Activated naive CD4-positive, alpha-beta T cell treated with anti-CD3 and anti-CD28 coated beads, Interleukin-2, amount 50 U/mL, for 16 hours (primary cell): ENCODE results near the gene INTS14.
A peak's percentile ranks its signal among the peaks of the same experiment; 100 is the strongest.

Experiments used
- DNase-seq: peaks from one replicate; pipeline ENCODE4 v3.0.0-alpha.2; 2020

Gene INTS14

DNA sequence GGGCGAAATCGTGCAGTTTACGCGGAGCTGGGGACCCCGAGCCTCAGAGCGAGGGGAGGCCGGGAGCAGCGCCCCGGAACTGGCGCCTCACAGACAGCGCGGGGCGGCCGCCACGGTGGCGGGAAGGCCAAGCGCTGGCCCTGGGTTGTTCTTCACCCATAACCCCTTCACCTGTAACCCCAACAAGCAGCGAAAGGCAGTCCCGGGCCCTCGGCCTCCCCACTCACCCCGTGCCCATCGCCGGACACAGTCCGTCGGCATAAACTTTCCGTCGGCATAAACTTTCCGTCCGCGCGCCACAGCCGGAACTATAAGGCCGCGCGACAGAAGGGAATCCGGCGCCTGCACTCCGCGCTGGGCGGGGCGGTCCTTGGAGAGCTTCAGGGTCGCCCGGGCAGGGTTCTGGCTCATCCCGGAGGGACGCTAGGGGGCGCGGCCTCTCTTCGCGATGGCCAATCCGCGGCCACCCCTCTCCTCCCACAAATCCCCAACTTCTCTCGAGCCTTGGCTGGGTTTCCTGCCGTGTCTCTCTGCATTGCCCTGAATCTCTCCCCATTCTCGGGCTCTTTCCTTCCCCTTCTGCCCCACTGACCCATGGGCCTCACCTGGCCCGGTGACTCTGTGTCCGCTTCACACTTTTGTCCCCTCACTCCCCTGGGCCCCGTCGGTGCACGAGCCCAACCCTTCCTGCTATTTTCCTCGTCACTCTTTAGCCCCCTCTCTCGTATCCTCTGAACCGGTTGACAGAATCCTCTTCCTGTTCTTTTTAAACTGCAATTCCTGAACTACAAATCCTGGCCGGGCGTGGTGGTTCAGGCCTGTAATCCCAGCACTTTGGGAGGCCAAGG lies at the start of gene INTS14:
INTS14 (minus strand) TSS at position 261 of the 848 bp plus-strand sequence. CDS start 3,751 bp downstream, outside the sequence.
- DNase-seq, result peak; percentile 95

DNA sequence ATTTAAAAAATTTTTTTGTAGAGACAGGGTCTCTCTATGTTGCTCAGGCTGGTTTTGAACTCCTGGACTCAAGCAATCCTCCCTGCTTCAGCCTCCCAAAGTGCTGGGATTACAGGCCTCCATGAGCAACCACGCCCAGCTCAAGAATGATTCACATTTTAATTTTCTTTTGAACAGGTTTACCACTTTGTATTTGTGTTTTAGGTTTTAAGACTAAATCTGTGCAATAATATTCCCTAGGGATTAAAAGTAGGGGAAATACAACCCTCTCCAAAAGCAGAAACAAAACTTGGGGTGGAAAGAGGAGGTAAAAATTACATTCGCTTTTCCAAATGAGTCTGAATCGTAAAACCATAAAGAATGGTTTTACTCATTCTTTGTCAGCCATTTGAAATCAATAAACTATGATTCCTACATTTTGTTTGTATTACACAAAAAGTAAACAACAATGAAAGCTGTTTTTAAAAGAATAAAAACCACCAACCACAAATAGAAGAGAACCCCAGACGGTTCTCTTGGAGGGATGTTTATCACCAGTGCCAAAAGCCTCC lies 48.6 kb upstream of the INTS14 start:
- no peak for DNase-seq

DNA sequence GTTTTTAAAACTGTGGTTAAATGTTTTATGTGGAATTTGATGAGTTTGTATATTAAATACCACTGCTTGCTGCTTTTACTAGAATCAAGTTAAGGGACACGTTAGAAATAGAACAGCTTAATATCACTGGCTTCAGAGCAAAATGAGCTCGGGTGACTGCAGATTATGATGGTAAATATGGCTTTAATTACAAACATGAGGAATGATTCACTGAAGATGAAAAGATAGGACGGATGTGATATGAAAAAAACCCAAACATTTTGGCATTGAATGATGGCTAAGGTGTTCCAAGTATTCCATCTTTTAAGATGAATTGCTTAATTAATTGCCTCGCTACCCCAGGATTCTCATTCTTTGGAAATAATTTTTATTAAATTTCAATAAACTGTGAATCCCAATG lies 44.5 kb upstream of the INTS14 start:
- DNase-seq, result no peak

DNA sequence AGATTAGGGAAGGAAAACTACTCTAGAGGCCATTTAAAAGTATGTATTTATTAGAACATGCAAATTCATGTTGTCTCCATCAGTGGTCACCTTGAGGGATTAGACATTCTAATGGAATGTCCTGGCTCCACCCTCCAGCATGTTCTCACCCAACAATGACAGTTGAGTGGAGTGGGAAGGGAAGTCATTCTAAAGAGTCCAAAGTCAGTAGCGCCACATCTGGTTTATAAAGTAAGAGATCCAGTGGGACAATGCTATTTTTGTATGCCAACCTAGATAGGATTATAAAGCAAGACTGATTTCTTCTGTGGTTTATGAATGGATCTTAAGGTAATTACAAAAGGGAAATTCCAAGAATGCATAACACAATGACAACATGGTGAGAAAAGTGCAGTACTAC lies 44.1 kb upstream of the INTS14 start:
- no peak for DNase-seq

DNA sequence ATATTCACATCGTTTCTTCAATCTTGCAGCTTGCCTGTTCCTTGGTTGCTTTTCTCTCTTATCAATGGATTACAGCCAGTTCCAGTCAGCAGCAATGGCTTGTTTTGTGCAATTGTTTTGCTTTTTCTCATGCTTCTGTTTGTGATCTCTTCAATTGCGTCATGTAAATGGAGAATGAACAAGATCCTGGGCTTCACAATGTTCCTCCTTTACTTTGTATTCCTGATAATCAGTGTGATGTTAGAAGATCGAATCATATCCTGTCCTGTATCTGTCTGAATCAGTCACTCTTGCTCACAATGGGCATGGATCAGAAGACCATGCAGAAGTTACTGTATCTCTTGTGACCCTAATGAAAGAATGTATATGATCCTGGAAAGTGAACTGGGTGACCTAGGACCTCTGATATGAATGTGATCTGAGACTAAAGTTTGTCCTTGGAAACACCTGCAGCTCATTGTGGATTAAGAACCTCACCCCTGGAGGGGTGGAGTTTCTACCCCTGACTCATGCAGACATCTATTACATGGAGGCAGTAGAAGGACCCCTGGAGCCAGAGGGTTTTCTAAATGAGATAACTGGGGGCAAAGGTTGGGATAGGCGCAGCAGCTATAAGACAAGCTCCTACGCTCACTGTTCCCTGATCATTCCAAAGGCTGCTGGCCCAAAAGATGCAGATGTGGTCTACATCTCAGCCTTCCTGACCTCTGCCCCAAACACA lies 43.0 kb upstream of the INTS14 start:
- no peak for DNase-seq

DNA sequence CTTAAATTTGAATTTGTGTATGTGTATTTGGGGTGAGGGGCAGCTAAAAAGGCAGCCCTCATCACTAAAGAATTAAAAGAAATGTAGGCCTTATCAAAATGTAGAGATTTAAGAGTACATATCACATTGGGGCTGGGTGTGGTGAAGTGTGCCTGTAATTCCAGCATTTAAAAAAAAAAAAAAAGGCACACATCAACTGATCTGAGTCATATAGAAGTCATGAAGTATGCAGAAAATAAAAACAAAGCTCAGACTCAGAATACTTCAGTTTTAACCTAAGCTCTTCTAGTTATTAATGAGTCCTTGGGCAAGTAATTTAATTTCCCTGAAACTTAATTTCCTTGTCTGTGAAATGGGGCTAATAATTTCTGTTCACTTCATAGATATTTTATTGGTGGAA lies 42.4 kb upstream of the INTS14 start:
- no peak for DNase-seq

DNA sequence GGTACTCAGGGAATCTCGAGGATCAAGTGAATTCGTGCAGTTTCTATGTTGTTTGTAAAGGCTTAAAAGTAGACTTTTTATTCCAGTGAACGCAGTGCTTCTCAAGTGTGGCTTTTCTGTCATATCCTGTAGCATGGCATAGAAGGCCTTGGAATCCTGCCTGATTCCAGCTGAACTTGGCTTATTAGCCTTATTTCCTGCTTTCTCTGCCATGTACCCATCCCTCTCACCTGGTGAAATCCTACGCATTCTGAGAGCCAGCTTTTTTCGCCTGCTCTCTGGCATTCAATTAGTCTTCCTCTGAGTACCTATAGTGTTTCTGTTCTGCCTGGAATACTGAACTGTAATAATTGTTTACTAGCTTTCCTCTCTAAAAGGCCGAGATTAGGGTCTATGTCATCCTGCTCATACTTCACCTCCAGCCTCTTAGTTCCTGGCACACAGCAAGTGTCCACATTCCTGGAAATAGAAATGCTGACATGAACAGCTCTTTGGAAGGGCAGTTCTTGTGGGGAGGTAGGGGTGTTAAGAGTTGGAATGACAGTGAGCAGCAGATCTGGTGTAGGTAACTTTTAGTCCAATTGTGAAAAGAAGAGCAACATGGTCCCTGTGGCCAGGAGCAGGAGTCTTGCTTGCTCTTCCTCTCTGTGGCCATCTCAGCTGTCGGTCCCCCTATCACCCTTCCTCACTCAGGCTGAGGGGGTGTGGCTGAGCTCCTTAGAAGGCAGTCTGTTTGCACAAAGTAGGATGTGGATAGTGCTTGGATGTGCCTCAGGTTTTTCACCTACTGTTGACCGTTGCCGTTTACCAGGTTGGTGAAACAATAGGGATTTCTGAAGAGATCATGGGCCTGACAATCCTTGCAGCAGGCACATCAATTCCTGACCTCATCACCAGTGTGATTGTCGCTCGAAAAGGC lies 41.2 kb upstream of the INTS14 start:
- no peak for DNase-seq

DNA sequence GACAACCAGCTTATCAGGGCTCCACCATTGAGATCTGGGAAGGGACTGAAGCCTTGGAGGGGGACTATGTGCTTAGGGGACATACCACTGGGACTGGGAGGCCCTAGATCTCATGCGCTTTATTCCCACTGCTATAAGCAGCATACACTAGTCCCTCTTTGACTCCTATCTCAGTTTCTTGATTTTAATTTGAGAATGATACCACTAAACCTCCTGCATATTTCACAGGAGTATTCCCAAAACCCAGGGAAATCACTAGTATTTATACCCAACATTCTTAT lies 40.1 kb upstream of the INTS14 start:
- no peak for DNase-seq

DNA sequence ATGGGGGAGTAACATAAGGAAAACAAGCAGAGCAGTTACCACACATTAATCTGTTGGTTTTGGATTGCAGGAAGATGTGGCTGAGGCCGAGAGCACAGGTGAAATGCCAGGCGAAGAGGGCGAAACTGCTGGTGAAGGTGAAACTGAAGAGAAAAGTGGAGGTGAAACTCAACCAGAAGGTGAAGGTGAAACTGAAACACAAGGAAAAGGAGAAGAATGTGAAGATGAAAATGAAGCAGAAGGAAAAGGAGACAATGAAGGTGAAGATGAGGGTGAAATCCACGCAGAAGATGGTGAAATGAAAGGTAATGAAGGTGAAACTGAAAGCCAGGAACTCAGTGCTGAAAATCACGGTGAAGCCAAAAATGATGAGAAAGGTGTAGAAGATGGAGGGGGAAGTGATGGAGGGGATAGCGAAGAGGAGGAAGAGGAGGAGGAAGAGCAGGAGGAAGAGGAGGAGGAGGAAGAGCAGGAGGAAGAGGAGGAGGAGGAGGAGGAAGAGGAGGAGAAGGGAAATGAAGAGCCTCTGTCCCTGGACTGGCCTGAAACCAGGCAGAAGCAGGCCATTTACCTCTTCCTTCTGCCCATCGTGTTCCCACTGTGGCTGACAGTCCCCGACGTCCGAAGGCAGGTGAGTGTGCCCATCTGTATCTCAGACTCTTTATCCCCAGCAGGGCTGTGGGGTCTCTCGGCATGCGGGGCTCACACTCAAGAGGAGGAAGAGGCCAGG lies 39.5 kb upstream of the INTS14 start:
- DNase-seq, result no peak

DNA sequence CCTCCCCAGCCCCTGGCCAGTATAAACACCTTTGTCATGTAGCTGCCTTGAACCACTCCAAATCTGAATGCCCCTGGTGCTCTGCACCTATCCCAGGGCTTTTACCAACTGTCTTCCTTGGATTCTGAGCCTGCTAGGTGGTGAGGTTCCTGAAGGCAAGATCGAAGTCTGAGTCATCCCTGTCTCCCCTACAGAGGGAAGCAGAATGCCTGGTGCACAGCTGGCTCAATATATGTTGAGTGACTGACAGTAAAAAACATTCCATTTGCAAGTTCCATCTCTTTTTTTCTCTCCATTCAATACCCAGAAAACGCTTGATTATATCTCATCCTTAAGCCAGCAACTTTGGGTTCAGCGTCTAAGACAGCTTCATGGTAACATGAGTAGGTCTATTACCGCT lies 35.6 kb upstream of the INTS14 start:
- no peak for DNase-seq

DNA sequence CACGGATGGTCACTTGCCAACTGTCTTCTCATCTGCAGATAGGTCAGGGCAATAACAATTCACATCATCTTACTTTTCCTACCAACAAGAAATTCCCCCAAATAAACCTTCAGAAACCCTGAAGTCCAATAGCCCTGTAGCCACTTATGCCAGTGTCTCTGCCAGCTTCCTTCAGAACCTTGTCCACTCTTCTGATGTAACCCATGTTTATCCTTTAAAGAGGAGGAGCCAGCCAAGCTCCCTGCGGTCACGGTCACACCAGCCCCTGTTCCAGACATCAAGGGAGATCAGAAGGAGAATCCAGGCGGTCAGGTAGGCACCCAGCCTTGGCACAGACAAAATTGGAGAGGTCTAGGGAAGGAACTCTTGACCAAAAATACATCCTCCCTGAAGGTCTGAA lies 34.5 kb upstream of the INTS14 start:
- DNase-seq, result no peak

DNA sequence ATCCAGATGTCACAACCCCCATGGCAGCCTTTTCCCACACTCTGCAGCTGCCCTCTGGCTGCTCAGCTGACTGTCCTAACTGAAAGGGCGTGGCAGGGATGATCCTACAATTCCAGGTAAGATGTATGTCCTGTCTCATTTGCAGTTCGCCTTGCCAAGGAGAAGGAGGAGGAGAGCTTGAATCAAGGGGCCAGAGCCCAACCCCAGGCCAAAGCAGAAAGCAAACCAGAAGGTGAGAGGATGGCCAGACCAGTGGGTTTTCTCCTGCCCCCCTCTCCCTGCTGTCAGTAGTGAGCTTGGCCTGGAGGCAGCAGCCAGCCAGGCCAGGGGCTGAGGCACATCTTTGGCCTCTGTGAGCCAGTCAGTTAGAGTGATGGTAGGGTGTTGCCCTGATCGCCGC lies 33.4 kb upstream of the INTS14 start:
- DNase-seq, result no peak

DNA sequence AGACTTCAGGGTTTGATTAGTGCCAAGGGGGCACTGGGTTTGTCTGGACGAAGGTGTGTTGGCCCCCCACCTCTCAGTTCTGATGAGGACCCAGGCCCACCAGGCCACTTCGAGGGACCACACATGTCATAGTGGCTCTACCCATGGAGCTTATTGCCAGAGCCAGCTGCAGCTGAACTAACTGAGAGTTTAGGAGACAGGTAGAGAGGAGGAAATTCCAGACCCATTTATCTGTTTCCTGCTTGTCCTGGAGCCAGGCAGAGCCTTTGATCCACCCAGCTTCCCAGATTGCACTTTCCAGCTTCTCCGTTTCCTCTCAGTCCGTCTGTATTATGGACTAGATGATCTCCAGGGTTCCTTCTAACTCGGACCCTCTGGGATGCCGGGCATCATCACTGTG lies 31.7 kb upstream of the INTS14 start:
- DNase-seq, result no peak

DNA sequence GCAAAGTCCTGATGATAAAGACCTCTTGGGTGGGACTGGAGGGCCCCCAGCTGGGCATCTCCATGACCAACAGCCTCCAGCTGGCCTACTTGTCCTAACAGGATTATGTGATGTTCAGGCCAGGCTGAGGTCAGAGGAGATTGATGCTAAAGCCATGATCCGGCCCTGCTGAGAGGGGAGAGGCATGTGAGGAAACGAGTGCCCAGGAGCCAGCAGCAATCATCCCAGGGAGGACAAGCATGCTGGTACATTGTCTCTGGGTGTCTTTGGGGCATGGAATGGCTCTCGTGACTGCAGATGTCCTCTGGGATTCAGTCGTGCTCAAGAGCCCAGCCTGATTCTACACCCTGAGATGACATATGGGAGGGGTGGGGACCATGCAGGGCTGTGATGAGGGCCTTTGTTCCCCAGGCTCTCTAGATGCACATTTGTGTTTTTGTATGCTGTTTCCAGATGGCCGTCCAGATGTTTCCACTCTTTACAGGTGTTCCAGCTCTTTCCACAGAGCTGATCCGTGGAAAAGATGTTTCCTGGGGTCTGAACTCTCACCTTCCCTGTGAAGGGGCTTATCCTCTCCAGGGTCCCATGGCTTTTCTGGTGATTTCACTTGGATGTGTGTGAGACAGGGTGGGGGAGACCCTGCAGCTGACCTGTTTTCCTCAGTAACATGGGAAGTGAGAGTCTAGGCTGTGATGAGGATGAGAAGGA lies 31.0 kb upstream of the INTS14 start:
- DNase-seq, result no peak

DNA sequence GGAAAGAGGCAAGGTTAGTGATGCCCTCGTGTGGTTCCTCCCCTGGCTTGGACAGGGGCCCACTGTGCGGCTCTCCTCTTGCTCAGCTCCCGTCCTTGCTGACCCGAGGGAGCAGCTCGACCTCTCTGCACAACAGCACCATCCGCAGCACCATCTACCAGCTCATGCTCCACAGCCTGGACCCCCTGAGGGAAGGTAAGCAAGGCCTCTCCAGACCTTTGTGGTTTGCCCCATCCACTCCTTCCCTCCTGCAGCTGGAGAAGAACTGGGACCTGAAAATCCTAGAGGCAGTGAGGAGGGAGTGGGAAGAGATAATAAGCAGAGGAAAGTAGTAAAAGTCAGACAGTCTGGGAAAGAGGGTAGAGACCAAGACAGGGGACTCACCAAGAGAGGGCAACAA lies 28.6 kb upstream of the INTS14 start:
- no peak for DNase-seq

DNA sequence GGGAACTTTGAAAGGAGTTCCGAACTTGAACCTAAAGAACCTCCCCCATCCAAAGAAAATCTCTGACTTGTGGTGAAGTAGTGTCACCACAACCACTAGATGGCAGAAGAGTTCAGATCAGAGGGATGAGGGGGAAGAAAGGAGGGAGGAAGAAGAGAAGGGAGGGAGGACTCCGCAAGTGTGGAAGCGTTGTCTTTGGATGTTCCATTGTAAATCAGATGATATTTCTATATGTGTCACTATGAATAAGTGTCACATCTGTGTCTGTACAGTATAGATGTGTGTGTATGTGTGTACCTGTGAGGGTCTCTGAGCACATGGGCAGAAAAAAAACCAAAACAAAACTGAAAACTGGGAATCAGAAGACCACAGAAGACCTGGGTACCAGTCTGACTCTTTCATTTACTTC lies 27.8 kb upstream of the INTS14 start:
- no peak for DNase-seq

DNA sequence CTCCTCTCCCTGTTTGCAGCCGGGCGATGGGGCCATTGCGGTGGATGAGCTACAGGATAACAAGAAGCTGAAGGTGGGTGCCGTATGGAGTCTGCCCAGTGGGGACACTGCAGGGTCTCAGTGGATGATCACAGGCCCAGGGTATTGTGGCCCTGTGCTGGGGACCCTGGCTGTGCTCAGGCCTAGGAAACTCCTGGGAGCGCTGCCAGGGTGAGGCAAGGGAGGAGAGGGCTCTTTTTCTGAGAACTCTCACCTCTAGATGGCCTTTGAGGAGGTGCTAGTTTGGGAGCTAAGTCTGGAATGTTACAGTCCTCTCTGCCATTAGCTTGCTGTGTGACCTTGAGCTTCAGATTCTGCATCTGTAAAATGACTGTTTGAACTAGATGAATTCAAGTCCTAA lies 27.2 kb upstream of the INTS14 start:
- no peak for DNase-seq

DNA sequence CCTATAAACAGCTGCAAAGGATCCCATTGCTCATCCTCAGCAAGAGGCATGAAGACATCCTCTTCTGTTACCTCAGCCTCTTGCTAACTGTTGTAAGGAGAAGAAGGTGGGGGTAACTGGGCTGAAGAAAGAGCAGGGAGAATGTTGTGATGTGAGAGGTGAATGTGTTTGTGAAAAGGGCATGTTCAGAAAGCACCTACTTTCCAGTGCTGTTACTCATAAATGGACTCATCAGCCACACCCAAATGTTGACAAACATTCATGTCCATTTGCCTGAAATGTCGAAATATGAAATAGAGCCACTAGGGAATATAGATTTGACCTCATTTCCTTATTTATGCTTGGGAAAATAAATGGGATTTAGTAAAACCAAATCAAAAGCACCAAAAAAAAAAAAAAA lies 23.4 kb upstream of the INTS14 start:
- no peak for DNase-seq

DNA sequence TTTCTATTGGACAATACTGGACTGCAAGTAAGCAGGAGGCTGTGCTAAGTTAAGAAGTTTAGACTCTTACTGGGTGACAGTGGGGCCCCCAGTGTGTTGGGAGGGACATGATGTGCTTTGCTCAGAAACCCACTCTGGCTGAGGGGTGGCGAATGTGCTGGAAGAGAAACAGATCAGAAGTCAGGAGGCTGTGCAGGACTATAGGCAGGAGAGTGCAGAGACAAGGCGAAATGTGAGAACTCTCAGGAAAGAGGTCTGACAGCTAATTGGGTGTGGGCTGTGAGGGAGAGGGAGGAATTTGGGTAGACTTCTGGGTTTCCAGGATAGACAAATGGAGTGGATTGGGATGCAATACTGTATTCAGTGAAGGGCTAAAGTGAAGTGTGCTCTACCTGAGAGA lies 22.8 kb upstream of the INTS14 start:
- no peak for DNase-seq

DNA sequence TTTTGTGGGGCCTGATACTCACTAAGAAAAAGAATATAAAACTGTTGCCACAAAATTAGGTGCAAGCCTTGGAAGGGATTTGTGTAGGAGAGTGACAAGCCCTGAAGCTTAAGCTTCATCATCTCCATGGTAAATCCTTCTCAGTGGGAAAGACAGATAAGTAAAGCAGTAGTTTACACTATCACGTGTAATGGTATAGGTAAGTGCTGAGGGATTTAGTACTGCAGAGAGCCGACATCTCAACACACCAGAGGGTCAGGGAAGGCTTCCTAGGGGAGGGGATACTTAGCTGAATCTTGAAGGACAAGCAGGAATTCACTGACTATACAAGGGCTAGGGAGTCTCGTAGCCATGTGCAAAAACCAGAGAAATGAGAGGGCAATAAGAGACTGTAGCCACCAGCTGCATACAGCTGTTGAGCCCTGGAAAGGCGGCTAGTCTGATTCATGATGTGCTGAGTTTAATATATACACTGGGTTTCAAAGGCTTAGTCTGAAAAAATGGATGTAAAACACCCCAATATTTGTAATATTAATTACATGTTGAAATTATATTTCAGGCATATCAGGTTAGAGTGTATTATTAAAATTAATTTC lies 21.9 kb upstream of the INTS14 start:
- DNase-seq, result no peak

DNA sequence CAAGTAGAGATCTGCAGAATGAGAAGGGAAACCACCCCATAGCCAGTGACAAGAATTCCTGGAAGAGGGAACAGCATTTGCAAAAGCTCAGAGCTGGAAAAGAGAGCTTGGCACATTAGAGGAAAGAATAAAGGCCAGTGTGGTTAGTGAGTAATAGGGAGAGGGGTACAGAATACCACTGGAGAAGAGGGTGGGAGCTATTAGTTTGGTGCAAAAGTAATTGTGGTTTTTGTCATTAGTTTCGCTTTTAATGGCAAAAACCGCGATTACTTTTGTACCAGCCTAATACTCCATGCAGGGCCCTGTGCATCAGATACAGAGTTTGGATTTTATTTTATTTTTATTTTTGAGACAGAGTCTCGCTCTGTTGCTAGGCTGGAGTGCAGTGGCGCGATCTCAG lies 20.6 kb upstream of the INTS14 start:
- DNase-seq, result no peak

DNA sequence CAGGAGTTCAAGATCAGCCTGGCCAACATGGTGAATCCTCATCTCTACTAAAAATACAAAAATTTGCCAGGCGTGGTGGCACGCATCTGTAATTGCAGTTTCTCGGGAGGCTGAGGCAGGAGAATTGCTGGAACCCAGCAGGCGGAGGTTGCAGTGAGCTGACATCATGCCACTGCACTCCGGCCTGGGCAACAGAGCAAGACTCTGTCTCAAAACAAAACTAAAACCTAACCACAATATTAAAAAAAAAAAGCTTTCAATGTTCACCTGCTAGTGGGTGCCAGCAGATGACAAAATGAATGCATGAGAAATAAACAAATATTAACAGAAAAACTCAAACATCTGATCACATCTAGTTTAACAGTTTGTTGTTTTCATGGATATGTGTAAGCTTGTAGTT lies 19.8 kb upstream of the INTS14 start:
- no peak for DNase-seq
